HepG2 (cell line): Measurements from ENCODE around the gene SLC26A3. TPM values are rescaled to one million over a fixed set of nuclear protein-coding genes. Genes with fewer than 3 reads are reported as not detected.

Experiments used
- ATAC-seq: fragments of 200-7000 bp; cut with Tn5 transposase; 3 replicates; pipeline ENCODE4 v1.9.1; 2020; ENCODE audit warnings: mild to moderate bottlenecking, moderate library complexity
- BruUV-seq: library from RNA; stranded (reverse); fragments of 400-500 nt; replicated peaks from 2 replicates; lab custom pipeline; 2021; lab: Mats Ljungman, UMichigan
- CTCF ChIA-PET: fragments of 300-600 bp; formaldehyde crosslinking; extraction: SDS; loops from one replicate; lab custom pipeline; 2021; ENCODE audit warnings: low total read pairs, inconsistent platforms, low intra/inter-chr PET ratio; lab: Yijun Ruan, JAX
- POLR2A ChIA-PET: fragments of 350-600 bp; sonication (Branson Sonifier 250); formaldehyde crosslinking; loops from one replicate; lab custom pipeline; 2020; ENCODE audit warnings: antibody characterized with exemption, inconsistent platforms; lab: Yijun Ruan, JAX
- DNase-seq: peaks from one replicate; pipeline ENCODE4 v3.0.0-alpha.2; 2015; ENCODE audit warnings: low spot score
- FAIRE-seq: peaks from 3 replicates; lab custom pipeline; 2011; peaks lifted over from hg19 to GRCh38; lab: Jason Lieb, UNC
- H2AFZ ChIP-seq: one replicate; pipeline ENCODE4 v1.6.1; 2011; ENCODE audit warnings: low read length, inconsistent platforms
- H3K27ac ChIP-seq: fragments of 300-600 bp; 3 replicates; pipeline ENCODE4 v1.8.0; 2011; ENCODE audit warnings: mixed run types, mild to moderate bottlenecking, mixed read lengths, low read length, inconsistent platforms; ENCODE audit not compliant: insufficient read depth; ENCODE audit errors: extremely low read length
- H3K27me3 ChIP-seq, 2 experiments: fragments of 200-600 bp in 1 of 2; 2 replicates in 1 of 2; 3 replicates in 1 of 2; pipeline versions ENCODE4 v1.6.0 to v1.8.0; 2011; ENCODE audit warnings: low read length in 2 of 2, mild to moderate bottlenecking in 2 of 2, moderate library complexity in 2 of 2, inconsistent platforms in 1 of 2; ENCODE audit not compliant: insufficient read depth in 2 of 2, control insufficient read depth in 1 of 2
- H3K36me3 ChIP-seq, 2 experiments: fragments of 200-600 bp in 1 of 2; replicated peaks in 1 of 2; 2 replicates in 1 of 2; 3 replicates in 1 of 2; pipeline versions ENCODE4 v1.5.1 to v1.8.0; 2011; ENCODE audit warnings: low read length in 2 of 2, inconsistent platforms in 1 of 2; ENCODE audit not compliant: insufficient read depth in 2 of 2, control insufficient read depth in 1 of 2
- H3K4me1 ChIP-seq: 2 replicates; pipeline ENCODE4 v1.5.1; 2012; ENCODE audit warnings: low read length, inconsistent platforms; ENCODE audit not compliant: insufficient read depth
- H3K4me2 ChIP-seq: 2 replicates; pipeline ENCODE4 v1.6.0; 2011; ENCODE audit warnings: low read depth, low read length, inconsistent platforms
- H3K4me3 ChIP-seq, 3 experiments: fragments of 200-600 bp in 1 of 3; sonication (generic), shearing (Covaris generic) in 1 of 3; replicated peaks in 1 of 3; 2 replicates each; pipeline ENCODE4 v1.5.1; 2011 to 2016; ENCODE audit warnings: low read length in 3 of 3, inconsistent platforms in 2 of 3, low read depth in 2 of 3, mild to moderate bottlenecking in 2 of 3, control low read depth in 1 of 3, mixed read lengths in 1 of 3; ENCODE audit not compliant: insufficient read depth in 1 of 3
- H3K79me2 ChIP-seq: one replicate; pipeline ENCODE4 v1.6.1; 2011; ENCODE audit warnings: low read length, inconsistent platforms; ENCODE audit not compliant: insufficient read depth
- H3K9ac ChIP-seq: 2 replicates; pipeline ENCODE4 v1.6.0; 2011; ENCODE audit warnings: mild to moderate bottlenecking, low read depth, low read length, inconsistent platforms; ENCODE audit not compliant: insufficient read depth
- H3K9me3 ChIP-seq: 2 replicates; pipeline ENCODE4 v1.5.1; 2012; ENCODE audit warnings: mild to moderate bottlenecking, low read length
- H4K20me1 ChIP-seq: 2 replicates; pipeline ENCODE4 v1.6.0; 2011; ENCODE audit warnings: inconsistent platforms, mild to moderate bottlenecking, low read length, moderate library complexity; ENCODE audit not compliant: insufficient read depth
- ATF7 ChIP-seq, 2 experiments: fragments of 450-650 bp in 1 of 2; sonication (generic) in 1 of 2; formaldehyde crosslinking in 1 of 2; IDR thresholded peaks; 2 replicates each; pipeline versions ENCODE4 v1.4.0 to v1.6.1; 2016 to 2020; ENCODE audit warnings: antibody characterized with exemption in 1 of 2, mild to moderate bottlenecking in 1 of 2, missing genetic modification reagents in 1 of 2
- ESRRA ChIP-seq: sonication (generic); formaldehyde crosslinking; IDR thresholded peaks from 2 replicates; pipeline ENCODE4 v1.5.1; 2020; ENCODE audit warnings: mild to moderate bottlenecking, low read depth, missing genetic modification reagents
- MAZ ChIP-seq, 2 experiments: sonication (generic) in 1 of 2; formaldehyde crosslinking in 1 of 2; IDR thresholded peaks; 2 replicates each; pipeline versions ENCODE4 v1.5.0 to v1.6.1; 2012 to 2020; ENCODE audit warnings: low read depth in 2 of 2, mild to moderate bottlenecking in 2 of 2, borderline replicate concordance in 1 of 2, improper control_type of control experiment in 1 of 2, low read length in 1 of 2, missing genetic modification reagents in 1 of 2, moderate library complexity in 1 of 2
- MIER3 ChIP-seq: IDR thresholded peaks from 2 replicates; pipeline ENCODE4 v1.6.1; 2016; ENCODE audit warnings: missing compliant biosample characterization, borderline replicate concordance
- RELA ChIP-seq: sonication (generic); formaldehyde crosslinking; IDR thresholded peaks from 2 replicates; pipeline ENCODE4 v1.4.0; 2020; ENCODE audit warnings: missing genetic modification reagents
- SP140L ChIP-seq: sonication (generic); formaldehyde crosslinking; IDR thresholded peaks from 2 replicates; pipeline ENCODE4 v1.4.0; 2020; ENCODE audit warnings: missing genetic modification reagents, borderline replicate concordance
- ZNF274 ChIP-seq: sonication (generic); formaldehyde crosslinking; IDR thresholded peaks from 2 replicates; pipeline ENCODE4 v1.5.1; 2020; ENCODE audit warnings: mild to moderate bottlenecking, missing genetic modification reagents
- ZNF451 ChIP-seq: sonication (generic); formaldehyde crosslinking; IDR thresholded peaks from 2 replicates; pipeline ENCODE4 v1.5.0; 2020; ENCODE audit warnings: mild to moderate bottlenecking, missing genetic modification reagents
- WGBS: methylation state at CpG from one replicate; pipeline ENCODE4 v1.1.6; 2017; ENCODE audit warnings: low lambda C conversion rate; 5-methylcytosine and 5-hydroxymethylcytosine counted together
- in situ Hi-C: cut with HindIII; loops from 2 replicates; pipeline ENCODE4 v1.10.0; 2017; ENCODE audit warnings: low pct_unique_long_range_greater_than_20kb; ENCODE audit not compliant: extremely low pct_ligation_motif_present
- intact Hi-C: fragments of 100-400 bp; cut with micrococcal nuclease; formaldehyde crosslinking; loops from one replicate; pipeline ENCODE4 v1.10.0; 2022; ENCODE audit not compliant: unreplicated experiment
- polyA plus RNA-seq, 8 experiments: library from polyadenylated mRNA; depleted of rRNA in 3 of 8; stranded (reverse) in 7 of 8; unstranded in 1 of 8; fragments of >200 nt; fragmentation: Illumina TruSeq in 4 of 8; extraction: Trizol in 4 of 8; gene quantifications; 2 replicates each; pipeline versions ENCODE4 v1.2.1 to v1.2.3, GENCODE V29; 2011 to 2016; ENCODE audit warnings: low read depth in 4 of 8, missing spikeins in 1 of 8, mixed read lengths in 1 of 8; ENCODE audit not compliant: insufficient read depth in 1 of 8
- total RNA-seq, 5 experiments: library from RNA; depleted of rRNA; stranded (reverse); fragments of >200 nt; fragmentation: Illumina TruSeq; extraction: Trizol; gene quantifications; 2 replicates each; pipeline ENCODE4 v1.2.3, GENCODE V29; 2016; ENCODE audit warnings: low read depth in 1 of 5
- TF ChIP-seq, protein P1 (sequence below): sonication (generic); formaldehyde crosslinking; IDR thresholded peaks from 2 replicates; pipeline ENCODE4 v1.8.0; 2022; ENCODE audit warnings: missing genetic modification reagents, mild to moderate bottlenecking, borderline replicate concordance

SLC26A3 gene
- total and polyA plus RNA-seq, 2 of the 13 experiments (the other 11 are each of a cell fraction or from before 2014, with no cell fraction given) = 0.11 to 0.30 TPM

DNA sequence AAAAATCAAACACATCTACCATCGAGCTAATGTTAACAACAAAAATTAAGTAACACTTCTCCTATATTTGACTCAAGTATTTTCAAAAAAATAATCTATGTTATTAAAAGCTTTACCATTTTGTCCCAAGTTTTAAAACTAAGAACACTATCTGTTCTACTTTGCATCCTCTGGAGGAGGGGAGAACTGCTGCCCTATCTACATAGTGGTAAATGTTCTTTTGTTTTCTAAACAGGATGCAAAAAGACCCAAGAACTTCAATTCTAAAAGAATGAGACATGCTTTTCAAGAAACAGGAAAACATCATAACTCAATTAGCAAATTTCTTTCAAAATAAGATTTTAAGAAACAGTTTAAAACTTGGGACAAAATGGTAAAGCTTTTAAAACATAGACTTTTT lies 14.8 kb downstream of the SLC26A3 start:
- ATAC-seq (no peak), FAIRE-seq (no peak)
- no peaks in the 10 kb centered on the region for H4K20me1 ChIP-seq
- no peak overlapping the region for H3K4me3 ChIP-seq
- H3K9ac ChIP-seq = no peak overlapping the region
- H3K27ac ChIP-seq = no peak overlapping the region
- ChIA-PET CTCF (no interaction called here), POLR2A (no interaction called here)
- no peak overlapping the region for H3K4me2 ChIP-seq
- no peaks in the 10 kb centered on the region for H3K79me2 ChIP-seq
- no peak overlapping the region for H2AFZ ChIP-seq
- no peaks in the 10 kb centered on the region for H3K36me3 ChIP-seq
- H3K4me1 ChIP-seq = peaks cover 29% of the 10 kb centered on the region
- TF ChIP-seq SP140L (CRISPR knock-in tag) = no peak
- TF ChIP-seq ZNF274 (CRISPR knock-in tag) = no peak
- TF ChIP-seq ATF7 (IDR thresholded peaks at IDR 0.05) = no peak
- no peak for TF ChIP-seq ATF7 (CRISPR knock-in tag; IDR thresholded peaks at IDR 0.05)
- TF ChIP-seq, protein P1, sequence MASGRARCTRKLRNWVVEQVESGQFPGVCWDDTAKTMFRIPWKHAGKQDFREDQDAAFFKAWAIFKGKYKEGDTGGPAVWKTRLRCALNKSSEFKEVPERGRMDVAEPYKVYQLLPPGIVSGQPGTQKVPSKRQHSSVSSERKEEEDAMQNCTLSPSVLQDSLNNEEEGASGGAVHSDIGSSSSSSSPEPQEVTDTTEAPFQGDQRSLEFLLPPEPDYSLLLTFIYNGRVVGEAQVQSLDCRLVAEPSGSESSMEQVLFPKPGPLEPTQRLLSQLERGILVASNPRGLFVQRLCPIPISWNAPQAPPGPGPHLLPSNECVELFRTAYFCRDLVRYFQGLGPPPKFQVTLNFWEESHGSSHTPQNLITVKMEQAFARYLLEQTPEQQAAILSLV = no peak
- no peak for TF ChIP-seq MIER3 (CRISPR knock-in tag)
- no peak for TF ChIP-seq RELA (CRISPR knock-in tag)
- no peak for TF ChIP-seq ESRRA (CRISPR knock-in tag)
- TF ChIP-seq MAZ (IDR thresholded peaks at IDR 0.05; ENCODE audit: borderline replicate concordance, low read depth, low read length) = no peak
- no peak for TF ChIP-seq MAZ (CRISPR knock-in tag; IDR thresholded peaks at IDR 0.05; ENCODE audit: low read depth)
- no peak for TF ChIP-seq ZNF451 (CRISPR knock-in tag)
- TF ChIP-seq, all 625 proteins: peak for 0
- no peak for DNase-seq
- in situ Hi-C loops (no loop called here), intact Hi-C loops (no loop called here)
- Histone ChIP-seq H3K27me3 (no peaks in the 10 kb centered on the region), H3K9me3 (no peaks in the 10 kb centered on the region)
- WGBS = 61% methylated on average over 1 of the region's 1 CpG
- no TSS peak for BruUV-seq
